Measurements from ENCODE around the gene TMEM167B.

GRCh38 chr1:109131800-109132199 is 41.2 kb downstream of the TMEM167B start:
- TF ChIP-seq CTCF (conservative IDR thresholded peaks at IDR 0.05; ENCODE audit: low read depth, low read length) (no peak), EZH2 (IDR thresholded peaks at IDR 0.05; ENCODE audit: borderline replicate concordance, low read depth, low read length, poor library complexity, severe bottlenecking) (no peak)
